Fibroblast of skin of right quadriceps (primary cell): Measurements from ENCODE around the gene TMEM38A.

ENCODE experiments used
- DNase-seq: peaks from one replicate; pipeline ENCODE4 v3.0.0-alpha.2; 2013

The TMEM38A gene, protein sequence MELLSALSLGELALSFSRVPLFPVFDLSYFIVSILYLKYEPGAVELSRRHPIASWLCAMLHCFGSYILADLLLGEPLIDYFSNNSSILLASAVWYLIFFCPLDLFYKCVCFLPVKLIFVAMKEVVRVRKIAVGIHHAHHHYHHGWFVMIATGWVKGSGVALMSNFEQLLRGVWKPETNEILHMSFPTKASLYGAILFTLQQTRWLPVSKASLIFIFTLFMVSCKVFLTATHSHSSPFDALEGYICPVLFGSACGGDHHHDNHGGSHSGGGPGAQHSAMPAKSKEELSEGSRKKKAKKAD

DNA sequence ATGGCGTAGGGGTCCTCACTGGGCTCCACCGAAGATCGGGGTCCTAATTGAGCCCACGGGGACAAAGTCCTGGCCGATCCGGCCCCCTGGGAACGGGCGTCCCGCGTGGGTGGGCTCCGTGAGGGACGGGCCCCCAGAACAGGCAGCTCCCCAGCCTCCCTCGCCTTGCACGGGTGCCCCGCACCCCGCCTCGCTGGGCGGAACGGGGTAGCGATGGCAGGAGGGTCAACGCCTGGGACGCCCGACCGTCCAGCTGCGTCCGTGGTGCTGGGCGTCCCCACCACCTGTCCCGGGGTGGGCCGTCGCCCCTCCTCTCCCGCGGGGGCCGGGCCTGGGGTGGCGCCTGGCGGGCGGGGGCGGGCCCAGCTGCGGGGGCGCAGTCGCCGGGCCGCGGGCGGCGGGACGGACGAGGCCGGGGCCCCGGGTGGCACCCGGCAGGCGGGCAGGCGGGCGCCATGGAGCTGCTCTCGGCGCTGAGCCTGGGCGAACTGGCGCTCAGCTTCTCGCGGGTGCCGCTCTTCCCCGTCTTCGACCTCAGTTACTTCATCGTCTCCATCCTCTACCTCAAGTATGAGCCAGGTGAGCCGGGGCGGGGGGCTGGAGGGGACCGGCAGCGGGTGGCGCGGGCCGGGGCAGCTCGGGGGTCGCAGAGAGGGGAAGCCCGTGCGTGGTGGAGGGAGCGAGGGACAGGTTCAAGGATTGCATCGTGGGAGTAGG is at the start of gene TMEM38A:
TMEM38A (plus strand) TSS at position 377 of the 717 bp plus-strand sequence; CDS start at position 456, 79 bp downstream.
- DNase-seq, result no peak

DNA sequence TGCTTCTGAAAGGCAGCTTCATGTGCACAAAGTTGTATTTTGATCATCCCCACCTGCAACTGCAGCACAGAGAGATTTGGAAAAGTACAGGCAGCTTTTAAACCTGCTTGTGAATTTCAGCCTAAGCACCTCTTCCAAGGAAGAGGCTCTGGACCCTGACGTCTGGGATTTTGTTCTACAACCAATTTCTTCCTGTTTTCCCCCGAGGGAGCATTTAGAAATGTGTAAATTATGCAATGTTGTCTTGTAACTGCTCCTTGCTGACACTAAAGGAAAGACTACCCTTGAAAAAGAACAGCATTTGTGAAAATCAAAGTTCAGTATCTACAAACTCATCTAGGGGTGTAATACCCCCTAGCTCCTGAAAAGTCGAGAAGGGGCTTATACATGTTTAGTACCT is 48.3 kb upstream of the TMEM38A start:
- DNase-seq, result peak; percentile 31

DNA sequence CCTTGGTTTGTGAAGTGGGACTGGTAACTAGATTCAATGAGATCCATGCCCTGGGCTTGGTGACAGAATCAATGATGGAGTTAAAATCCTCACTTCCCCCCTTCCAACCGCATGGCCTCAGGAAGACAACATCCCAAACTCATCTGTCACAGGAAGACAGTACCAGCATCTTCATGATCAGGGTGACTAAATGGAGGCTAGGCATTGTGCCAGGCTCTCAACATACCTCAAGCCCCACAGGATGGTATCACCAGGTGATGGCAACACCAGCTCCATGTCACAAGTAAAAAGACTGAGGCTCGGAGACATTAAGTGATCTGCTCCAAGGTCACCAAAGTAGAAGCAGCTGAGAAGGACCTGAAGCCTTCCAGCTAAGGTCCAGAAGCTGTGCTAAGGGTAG is 47.1 kb upstream of the TMEM38A start:
- DNase-seq, result no peak

GRCh38 chr19:16614941-16615340 is 46.0 kb upstream of the TMEM38A start:
- DNase-seq, result no peak

DNA sequence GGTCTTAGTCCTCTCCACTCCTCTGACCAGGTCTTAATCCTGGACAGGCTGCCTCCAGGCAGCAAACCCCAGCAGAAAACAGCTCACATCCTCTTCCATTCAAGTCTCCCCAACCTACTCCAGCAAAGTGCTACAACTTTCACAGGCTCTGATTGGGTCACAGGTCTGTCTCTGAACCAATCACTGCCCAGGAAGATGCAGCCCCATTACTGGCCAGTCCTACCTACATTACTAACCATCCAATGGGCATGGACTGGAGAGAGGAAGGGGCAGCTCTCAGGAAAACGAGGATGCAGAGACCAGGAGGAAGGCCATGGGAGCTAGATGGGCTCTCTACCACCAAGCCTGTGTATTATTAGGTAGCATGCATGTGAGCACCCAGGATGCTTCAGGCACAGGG is 45.1 kb upstream of the TMEM38A start:
- no peak for DNase-seq

- no peak for DNase-seq
Measured at GRCh38 chr19:16618248-16618647, 42.7 kb upstream of the TMEM38A start.

- no peak for DNase-seq
Measured at GRCh38 chr19:16619457-16619856, 41.5 kb upstream of the TMEM38A start.

DNA sequence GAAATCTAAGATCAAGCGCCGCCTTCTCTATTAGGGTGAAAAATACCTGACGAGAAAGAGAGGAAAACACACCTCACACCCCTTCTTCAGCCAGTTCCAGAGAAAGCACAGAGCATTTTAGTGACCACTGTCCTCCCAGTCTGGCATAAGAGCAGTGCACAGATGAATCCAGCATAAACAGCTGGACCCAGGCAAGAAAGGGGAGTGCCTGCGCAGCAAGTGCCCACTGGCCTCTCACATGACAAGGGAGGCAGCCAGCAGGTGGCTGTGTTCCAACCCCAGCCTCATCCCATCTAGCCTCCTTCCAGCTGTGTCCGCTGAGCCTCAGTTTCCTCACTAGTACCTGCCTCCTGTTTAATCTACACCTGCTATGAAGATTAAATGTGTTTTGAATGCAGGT is 40.9 kb upstream of the TMEM38A start:
- no peak for DNase-seq

DNA sequence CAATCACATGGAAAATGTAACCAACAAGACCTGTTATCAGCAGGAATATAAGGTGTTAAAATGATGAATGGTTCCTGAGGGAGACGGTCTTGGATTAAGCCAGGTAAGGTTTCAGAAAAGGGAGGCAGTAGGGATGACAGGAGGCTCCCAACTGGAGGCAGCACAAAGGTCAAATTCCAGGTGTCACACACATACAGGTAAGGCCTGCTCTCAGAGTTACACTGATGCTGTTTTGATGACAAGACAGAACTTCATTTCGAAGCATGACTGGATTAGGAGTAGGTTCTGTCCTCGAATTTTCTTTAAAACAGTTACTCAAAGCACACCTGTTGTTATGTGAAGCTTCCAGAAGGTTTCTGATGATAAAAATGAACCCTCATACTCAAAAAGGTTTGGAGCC is 40.4 kb upstream of the TMEM38A start:
- no peak for DNase-seq

- no peak for DNase-seq
Measured at GRCh38 chr19:16621165-16621800, 39.7 kb upstream of the TMEM38A start.

DNA sequence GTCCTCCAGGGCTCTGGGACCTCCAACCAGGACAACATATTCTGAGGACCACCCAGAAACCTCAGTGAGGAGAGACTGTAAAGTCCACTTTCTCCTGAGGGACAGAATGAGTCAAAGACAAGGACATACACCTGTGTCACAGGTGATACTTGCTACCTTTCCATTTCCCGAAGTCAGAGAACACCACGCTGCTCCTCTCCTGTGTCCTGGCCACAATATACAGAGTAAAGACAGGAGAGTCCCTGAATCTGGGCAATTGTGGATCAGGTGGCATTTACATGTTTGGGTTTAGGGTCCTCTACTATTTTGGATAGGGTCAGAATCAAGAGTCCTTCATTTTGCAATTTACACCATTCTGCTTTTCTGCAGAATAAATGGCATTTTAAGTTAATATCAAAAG is 37.9 kb upstream of the TMEM38A start:
- no peak for DNase-seq

DNA sequence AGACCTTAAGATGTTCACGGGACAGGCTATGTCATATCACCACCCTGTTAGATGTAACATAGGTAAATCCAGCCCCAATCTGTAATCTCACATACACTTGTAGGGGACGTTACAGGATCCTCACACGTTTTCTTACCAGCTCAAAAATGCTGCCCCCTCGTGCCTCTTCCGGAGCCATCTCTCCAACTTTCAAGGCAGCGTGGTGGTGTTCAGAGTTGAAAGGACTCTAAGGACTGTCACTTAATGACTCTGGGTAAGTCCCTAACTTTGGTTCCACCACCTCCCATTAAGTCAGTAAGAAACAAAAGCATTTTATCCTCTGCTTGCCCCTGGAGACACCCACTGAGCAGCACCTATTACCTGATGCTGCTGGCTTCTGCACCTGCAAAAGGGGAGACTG is 37.4 kb upstream of the TMEM38A start:
- no peak for DNase-seq

DNA sequence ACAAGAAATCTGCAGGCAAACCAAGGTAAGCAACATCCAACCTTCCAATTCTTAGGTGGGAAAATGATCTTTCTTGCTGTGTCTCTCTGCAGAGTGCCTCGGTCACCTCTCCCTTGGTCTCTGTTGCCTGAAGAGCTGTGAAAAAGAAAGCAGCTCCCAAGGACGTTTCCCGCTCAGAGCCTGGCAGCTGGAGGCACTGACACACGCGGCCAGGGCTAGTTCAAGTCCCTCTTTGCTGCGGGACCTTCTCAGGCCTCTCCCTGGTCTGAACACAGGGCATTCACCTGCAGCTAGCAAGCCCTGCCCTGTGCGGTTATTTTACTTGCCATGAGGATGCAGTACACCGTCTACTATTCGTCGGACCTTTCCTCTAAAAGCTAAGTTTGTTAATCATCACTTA is 36.7 kb upstream of the TMEM38A start:
- DNase-seq, result no peak

GRCh38 chr19:16625163-16625958 is 35.6 kb upstream of the TMEM38A start:
- DNase-seq, result no peak

DNA sequence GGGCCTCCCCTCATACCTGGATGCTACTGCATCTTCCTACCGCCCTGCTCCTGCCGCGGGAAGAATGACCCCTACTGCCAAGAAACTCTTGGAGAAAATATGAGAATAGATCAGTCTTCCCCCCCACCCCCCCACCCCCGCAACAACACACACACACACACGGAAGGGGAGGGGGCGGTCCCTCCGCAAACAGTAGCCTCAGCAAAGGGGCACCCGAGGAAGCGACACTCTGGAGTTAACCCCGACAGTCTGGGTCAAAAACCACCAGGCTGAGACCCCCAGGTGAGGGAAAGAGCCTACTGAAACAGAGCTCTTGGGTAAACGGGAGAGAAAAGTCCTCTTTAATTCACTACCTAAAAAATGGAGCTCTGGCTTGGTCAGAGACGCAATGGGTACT is 34.1 kb upstream of the TMEM38A start:
- no peak for DNase-seq

DNA sequence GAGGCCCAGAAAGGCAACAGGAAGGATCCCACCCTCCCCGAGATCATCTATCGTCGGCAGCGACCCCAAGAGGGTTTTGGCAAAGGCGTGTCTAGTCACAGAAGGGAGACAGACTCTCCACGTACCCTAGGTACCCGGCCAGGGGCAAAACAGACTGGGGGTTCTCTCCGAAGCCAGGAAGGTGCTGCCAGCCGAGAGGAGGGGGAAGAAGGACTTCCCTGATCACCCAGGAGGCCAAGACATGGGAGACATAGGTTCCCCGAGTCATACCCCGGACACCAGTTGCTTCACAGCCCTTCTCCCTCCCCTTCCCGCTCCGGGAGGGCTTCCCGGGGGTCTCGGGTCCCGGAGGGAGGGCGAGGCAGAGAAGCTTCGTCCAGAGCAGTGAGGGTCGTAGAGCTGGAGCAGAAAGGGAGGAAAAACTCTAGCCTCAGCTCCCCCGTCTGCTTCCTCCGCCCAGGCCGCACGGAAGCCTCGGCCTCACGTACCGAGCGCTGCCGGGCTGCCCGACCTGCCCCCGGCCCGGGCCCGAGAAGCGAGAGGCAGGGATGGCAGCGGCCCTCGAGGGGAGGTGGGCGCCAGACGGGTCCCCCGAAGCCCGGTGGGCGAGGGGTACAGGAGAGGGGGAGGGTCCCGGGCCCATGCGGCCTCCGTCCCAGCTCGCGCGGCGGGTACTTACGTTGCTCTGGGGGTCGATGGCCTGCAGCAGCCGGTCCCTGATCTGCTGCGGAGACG is 33.6 kb upstream of the TMEM38A start:
- no peak for DNase-seq

DNA sequence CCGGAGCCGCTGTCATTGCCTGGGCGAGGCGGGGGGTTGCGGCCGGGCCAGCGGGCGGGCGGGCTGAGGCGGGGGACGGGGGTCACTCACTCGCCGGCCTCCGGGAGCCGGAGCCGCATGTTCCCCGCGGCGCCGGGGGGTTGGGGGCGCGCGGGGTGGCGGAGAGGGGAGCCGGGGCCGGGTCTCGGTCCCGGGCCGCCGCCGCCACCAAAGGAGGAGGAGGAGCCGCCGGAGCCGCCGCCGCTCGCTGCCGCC is 33.1 kb upstream of the TMEM38A start:
- no peak for DNase-seq

DNA sequence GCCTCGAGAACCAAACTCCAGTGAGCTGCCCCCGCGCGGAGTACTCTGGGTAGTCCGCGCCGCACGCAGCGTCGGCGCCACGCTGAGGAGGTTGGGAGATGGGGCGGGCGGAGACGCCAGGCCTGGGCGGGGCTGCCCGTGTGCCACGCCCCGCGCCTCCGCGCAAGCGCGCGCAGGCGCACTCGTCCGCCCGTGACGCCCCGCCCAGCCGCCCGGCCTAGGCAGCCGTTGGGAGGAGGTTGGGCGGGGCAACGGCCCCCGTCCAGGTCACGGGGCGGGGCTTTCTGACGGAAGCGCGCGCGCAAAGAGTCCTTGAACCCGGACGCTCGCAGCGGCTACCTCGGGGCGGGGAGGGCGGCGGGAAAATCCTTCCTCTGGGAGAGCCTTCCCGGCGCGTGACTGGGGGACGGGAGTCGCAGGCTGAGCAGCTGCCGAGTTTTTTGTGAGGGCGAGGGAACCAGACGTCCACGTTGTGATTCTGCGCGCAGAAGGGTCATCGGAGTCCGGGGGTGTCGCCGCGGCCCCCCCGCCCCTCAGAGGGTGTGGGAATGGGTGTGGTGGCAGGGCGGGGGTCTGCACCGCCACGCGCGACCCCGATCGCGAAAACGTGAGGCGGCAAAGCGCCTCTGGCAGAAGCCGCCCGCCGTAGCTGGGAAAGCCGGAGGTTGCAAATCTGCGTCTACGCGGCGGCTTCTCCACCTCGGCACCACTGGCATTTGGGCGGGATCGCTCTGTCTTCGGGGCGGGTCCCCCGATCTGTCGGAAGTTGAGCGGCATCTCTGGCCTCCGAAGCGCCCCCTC is 32.6 kb upstream of the TMEM38A start, which contains the start of gene MED26:
MED26 (minus strand) TSS at position 22 of the 801 bp plus-strand sequence. CDS start 261 bp downstream, outside the sequence.
- DNase-seq, result peak; percentile 94

DNA sequence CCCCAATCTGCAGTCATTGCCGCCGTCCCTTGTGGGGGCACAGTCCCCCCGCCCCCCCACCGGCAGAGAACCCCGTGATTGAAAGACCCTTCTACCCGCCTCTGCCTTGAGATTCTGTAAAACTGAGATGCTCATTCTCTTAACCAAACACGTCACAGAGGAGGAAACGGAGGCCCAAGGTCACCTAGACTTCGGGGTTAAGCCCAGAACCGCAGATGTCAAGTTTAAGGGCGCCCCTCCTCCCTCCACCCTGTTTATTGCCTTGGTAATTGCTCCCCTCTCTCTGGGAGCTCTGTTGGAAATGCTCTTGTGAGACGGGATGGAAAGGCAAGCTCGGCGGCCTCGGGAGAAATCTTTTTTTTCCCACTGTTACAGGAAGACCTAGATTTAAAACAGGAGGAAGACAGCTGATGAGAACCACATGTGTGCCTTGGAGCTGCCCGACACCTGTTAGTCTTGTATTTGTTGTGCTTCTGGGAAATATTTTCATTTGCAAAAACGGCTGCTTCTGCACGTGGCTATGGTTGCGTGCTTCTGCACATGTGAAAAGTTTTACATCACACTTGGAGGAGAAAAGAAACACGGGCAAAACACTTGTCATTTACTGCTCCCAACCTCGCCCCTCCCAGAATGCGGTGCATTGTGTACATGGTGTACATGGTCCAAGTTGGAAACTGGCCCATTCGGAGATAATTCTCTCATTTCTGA is 31.8 kb upstream of the TMEM38A start:
- peak; percentile 64 for DNase-seq

GRCh38 chr19:16631465-16631864 is 29.5 kb upstream of the TMEM38A start:
- DNase-seq, result no peak

GRCh38 chr19:16637535-16637934 is 23.4 kb upstream of the TMEM38A start:
- no peak for DNase-seq
